Measurements from ENCODE around the gene ACADSB. TPM values are rescaled to one million over a fixed set of nuclear protein-coding genes. Genes with fewer than 3 reads are reported as not detected.

The ACADSB gene
- total and polyA plus RNA-seq, 10 of the 15 experiments (the other 5 are each of a cell fraction or from before 2014, with no cell fraction given), result 10.8 to 24.0 (median 15.0) TPM

GRCh38 chr10:122997864-122998263, 10.9 kb upstream of the ACADSB start:
- ChIA-PET POLR2A (interaction anchor here (0.7 kb wide), 1 partner anchor 10 kb away, joined by 5 read pairs; no protein-coding TSS in a partner anchor), CTCF (interaction anchor here (0.7 to 1.5 kb wide), 4 partner anchors 9 to 125 kb away, joined by 3 to 7 read pairs (median 4); partner anchors contain the start of gene PSTK), SMC1A (ENCODE audit: uncharacterized antibody, unreplicated experiment) (interaction anchor here (1.4 to 2.8 kb wide), 4 partner anchors 10 to 39 kb away, joined by 3 to 14 read pairs (median 5); partner anchors contain the start of genes ACADSB and IKZF5), RAD21 (ENCODE audit: unreplicated experiment) (interaction anchor here (0.9 kb wide), 1 partner anchor 15 kb away, joined by 3 read pairs; no protein-coding TSS in a partner anchor)
- H3K4me2 ChIP-seq (ENCODE audit: control insufficient read depth, insufficient read depth), result peak overlapping the region; percentile 68
- no peak overlapping the region for H3K9ac ChIP-seq (ENCODE audit: control insufficient read depth, insufficient read depth, low read length)
- no peak for TF ChIP-seq E2F8 (IDR thresholded peaks at IDR 0.05; ENCODE audit: low read depth, partially characterized antibody)
- no TSS peak for BruUV-seq (replicated peaks)
- in situ Hi-C loops (cut with MboI) (no loop called here), intact Hi-C loops (cut with micrococcal nuclease; ENCODE audit: unreplicated experiment) (loop anchor here (5.0 kb wide), 1 partner anchor 1804 kb away; the partner anchor contains the start of gene ABRAXAS2)
- no peak for FAIRE-seq
- no peak for DNase-seq (ENCODE audit: low read depth, low spot score)
- H3K36me3 ChIP-seq (ENCODE audit: control insufficient read depth in 2 of 2, insufficient read depth in 2 of 2, low read length in 1 of 2), result peaks cover 4 to 11% of the 10 kb centered on the region in 2 experiments; a peak in 3 of 4 replicates
- H3K79me2 ChIP-seq (ENCODE audit: control insufficient read depth, insufficient read depth, low read length), result peaks cover 27% of the 10 kb centered on the region
- H3K27ac ChIP-seq (ENCODE audit: control insufficient read depth, insufficient read depth), result peak overlapping the region; percentile 45
- H3K4me3 ChIP-seq, result peak overlapping the region; percentile 24; the same call in 1 of the 2 replicates
- H3K4me1 ChIP-seq (ENCODE audit: control insufficient read depth, insufficient read depth, low read length), result peaks cover 29% of the 10 kb centered on the region
- 23% methylated on average over 3 of the region's 3 CpGs for WGBS (ENCODE audit: insufficient coverage, insufficient replicate concordance, low lambda C conversion rate, missing lambda C conversion rate)
- no peaks in the 10 kb centered on the region for H3K9me3 ChIP-seq (replicated peaks; ENCODE audit: control insufficient read depth, insufficient read depth, low read length)
- ATAC-seq, result peak; percentile 58
- H4K20me1 ChIP-seq (ENCODE audit: control insufficient read depth, insufficient read depth), result no peaks in the 10 kb centered on the region; the same call in 1 of the 2 replicates
- H3K27me3 ChIP-seq (replicated peaks in 1 of 2; ENCODE audit: control insufficient read depth in 2 of 2, insufficient read depth in 2 of 2, low read length in 1 of 2), result no peaks in the 10 kb centered on the region
- H2AFZ ChIP-seq (ENCODE audit: control insufficient read depth, low read depth, low read length), result no peak overlapping the region
